Endothelial cell of umbilical vein (primary cell): ENCODE results near the gene TRAF7.

Experiments used
- EZH2 ChIP-seq: IDR thresholded peaks from 2 replicates; pipeline ENCODE4 v1.6.1; 2012; ENCODE audit warnings: borderline replicate concordance, low read depth, mild to moderate bottlenecking, moderate library complexity, low read length, inconsistent platforms; ENCODE audit not compliant: severe bottlenecking
- FOS ChIP-seq: IDR thresholded peaks from 2 replicates; pipeline ENCODE4 v1.6.1; 2011; ENCODE audit warnings: mild to moderate bottlenecking, low read length, moderate library complexity, borderline replicate concordance; ENCODE audit not compliant: insufficient read depth
- GATA2 ChIP-seq: IDR thresholded peaks from 2 replicates; pipeline ENCODE4 v1.7.0; 2011; ENCODE audit warnings: low read depth, mild to moderate bottlenecking, moderate library complexity, mixed read lengths, low read length; ENCODE audit not compliant: insufficient read length, insufficient read depth
- JUN ChIP-seq: IDR thresholded peaks from 2 replicates; pipeline ENCODE4 v1.6.1; 2011; ENCODE audit warnings: borderline replicate concordance, low read depth; ENCODE audit not compliant: insufficient read length, insufficient read depth
- MYC ChIP-seq: IDR thresholded peaks from one replicate; pipeline ENCODE4 v1.6.1; 2011; ENCODE audit warnings: mild to moderate bottlenecking, low read depth, low read length
- POLR2A ChIP-seq: IDR thresholded peaks from 2 replicates; pipeline ENCODE4 v1.6.1; 2012; ENCODE audit warnings: low read depth, mild to moderate bottlenecking, control low read depth, low read length
- POLR2AphosphoS5 ChIP-seq: IDR thresholded peaks from 2 replicates; pipeline ENCODE4 v1.6.1; 2012; ENCODE audit warnings: low read depth, mild to moderate bottlenecking, control low read depth, low read length, moderate library complexity; ENCODE audit not compliant: insufficient read depth
- TF ChIP-seq, protein P1 (sequence below), 2 donors: IDR thresholded peaks; 1 replicate in 1 of 2; 2 replicates in 1 of 2; pipeline ENCODE4 v1.5.1; 2011; ENCODE audit warnings: low read length in 2 of 2, mild to moderate bottlenecking in 2 of 2, moderate library complexity in 2 of 2, control low read depth in 1 of 2, inconsistent platforms in 1 of 2, low read depth in 1 of 2; ENCODE audit not compliant: insufficient read depth in 1 of 2; ENCODE audit errors: extremely low read depth in 1 of 2
- TF ChIP-seq, protein P2 (sequence below): IDR thresholded peaks from 2 replicates; pipeline ENCODE4 v1.6.1; 2011; ENCODE audit not compliant: insufficient read depth, insufficient read length

DNA sequence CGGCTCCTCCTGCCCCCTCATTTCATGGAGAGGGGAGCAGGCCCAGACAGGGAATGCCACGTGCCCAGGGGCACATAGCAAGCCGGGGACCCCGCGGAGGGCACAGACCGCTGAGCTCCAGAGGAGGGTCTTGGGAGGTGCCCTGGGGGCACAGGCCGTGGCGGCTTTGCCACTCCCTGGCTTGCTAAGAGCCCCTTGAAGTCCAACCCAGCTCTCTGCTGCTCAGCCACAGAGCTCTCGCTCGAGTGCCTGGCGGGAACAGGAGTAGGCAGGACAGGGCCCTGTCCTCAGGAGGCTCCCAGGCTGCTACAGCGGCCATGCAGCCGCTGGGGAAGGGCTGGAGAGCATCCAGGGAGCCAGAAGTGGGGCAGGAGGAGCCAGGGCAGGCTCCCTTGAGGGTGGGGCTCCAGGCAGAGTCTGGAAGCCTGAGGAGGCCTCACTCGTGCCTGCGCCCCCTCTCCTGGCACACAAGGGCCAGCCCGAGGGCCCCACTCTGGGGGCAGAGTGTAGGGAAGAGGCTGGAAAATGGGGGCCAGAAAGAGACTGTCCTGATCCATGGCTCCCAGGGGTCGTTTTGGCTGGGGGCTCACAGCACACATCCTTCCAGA, 11.6 kb upstream of the TRAF7 start:
- TF ChIP-seq EZH2 (no peak), POLR2A (no peak), POLR2AphosphoS5 (no peak), JUN (no peak), FOS (no peak), MYC (no peak), GATA2 (no peak)
- TF ChIP-seq, protein P1, sequence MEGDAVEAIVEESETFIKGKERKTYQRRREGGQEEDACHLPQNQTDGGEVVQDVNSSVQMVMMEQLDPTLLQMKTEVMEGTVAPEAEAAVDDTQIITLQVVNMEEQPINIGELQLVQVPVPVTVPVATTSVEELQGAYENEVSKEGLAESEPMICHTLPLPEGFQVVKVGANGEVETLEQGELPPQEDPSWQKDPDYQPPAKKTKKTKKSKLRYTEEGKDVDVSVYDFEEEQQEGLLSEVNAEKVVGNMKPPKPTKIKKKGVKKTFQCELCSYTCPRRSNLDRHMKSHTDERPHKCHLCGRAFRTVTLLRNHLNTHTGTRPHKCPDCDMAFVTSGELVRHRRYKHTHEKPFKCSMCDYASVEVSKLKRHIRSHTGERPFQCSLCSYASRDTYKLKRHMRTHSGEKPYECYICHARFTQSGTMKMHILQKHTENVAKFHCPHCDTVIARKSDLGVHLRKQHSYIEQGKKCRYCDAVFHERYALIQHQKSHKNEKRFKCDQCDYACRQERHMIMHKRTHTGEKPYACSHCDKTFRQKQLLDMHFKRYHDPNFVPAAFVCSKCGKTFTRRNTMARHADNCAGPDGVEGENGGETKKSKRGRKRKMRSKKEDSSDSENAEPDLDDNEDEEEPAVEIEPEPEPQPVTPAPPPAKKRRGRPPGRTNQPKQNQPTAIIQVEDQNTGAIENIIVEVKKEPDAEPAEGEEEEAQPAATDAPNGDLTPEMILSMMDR (IDR thresholded peaks at IDR 0.05; ENCODE audit: extremely low read depth in 1 of 2, insufficient read depth in 1 of 2, low read depth in 1 of 2, low read length in 2 of 2) = no peak
- TF ChIP-seq, protein P2, sequence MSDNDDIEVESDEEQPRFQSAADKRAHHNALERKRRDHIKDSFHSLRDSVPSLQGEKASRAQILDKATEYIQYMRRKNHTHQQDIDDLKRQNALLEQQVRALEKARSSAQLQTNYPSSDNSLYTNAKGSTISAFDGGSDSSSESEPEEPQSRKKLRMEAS = no peak
